ENCODE data around the gene MAP4.

- TF ChIP-seq, protein P1, sequence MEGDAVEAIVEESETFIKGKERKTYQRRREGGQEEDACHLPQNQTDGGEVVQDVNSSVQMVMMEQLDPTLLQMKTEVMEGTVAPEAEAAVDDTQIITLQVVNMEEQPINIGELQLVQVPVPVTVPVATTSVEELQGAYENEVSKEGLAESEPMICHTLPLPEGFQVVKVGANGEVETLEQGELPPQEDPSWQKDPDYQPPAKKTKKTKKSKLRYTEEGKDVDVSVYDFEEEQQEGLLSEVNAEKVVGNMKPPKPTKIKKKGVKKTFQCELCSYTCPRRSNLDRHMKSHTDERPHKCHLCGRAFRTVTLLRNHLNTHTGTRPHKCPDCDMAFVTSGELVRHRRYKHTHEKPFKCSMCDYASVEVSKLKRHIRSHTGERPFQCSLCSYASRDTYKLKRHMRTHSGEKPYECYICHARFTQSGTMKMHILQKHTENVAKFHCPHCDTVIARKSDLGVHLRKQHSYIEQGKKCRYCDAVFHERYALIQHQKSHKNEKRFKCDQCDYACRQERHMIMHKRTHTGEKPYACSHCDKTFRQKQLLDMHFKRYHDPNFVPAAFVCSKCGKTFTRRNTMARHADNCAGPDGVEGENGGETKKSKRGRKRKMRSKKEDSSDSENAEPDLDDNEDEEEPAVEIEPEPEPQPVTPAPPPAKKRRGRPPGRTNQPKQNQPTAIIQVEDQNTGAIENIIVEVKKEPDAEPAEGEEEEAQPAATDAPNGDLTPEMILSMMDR (IDR thresholded peaks at IDR 0.05), result no peak
- TF ChIP-seq POLR2A (IDR thresholded peaks at IDR 0.05), result no peak
Observed at GRCh38 chr3:47899495-47900108, 116.6 kb downstream of the MAP4 start.

Measured in esophagus squamous epithelium (tissue), 4 donors.